ENCODE results near the gene TMA16. TPM values are rescaled to one million over a fixed set of nuclear protein-coding genes. Genes with fewer than 3 reads are reported as not detected.
"Not testable (repeated sequence)": the region's sequence is repeated elsewhere in the genome, so short reads cannot be mapped to it uniquely, and the experiment has no call there.

TMA16 gene
- total RNA-seq (2014; rRNA removed; shearing (Covaris generic)): 56.3 and 67.1 TPM in 2 replicates
- polyA plus RNA-seq (2015; cell fraction: cytosol; rRNA removed): 68.3 and 85.1 TPM in 2 replicates
- 46.5 and 49.0 TPM in 2 replicates for polyA plus RNA-seq (2015; cell fraction: nucleus; rRNA removed)

DNA sequence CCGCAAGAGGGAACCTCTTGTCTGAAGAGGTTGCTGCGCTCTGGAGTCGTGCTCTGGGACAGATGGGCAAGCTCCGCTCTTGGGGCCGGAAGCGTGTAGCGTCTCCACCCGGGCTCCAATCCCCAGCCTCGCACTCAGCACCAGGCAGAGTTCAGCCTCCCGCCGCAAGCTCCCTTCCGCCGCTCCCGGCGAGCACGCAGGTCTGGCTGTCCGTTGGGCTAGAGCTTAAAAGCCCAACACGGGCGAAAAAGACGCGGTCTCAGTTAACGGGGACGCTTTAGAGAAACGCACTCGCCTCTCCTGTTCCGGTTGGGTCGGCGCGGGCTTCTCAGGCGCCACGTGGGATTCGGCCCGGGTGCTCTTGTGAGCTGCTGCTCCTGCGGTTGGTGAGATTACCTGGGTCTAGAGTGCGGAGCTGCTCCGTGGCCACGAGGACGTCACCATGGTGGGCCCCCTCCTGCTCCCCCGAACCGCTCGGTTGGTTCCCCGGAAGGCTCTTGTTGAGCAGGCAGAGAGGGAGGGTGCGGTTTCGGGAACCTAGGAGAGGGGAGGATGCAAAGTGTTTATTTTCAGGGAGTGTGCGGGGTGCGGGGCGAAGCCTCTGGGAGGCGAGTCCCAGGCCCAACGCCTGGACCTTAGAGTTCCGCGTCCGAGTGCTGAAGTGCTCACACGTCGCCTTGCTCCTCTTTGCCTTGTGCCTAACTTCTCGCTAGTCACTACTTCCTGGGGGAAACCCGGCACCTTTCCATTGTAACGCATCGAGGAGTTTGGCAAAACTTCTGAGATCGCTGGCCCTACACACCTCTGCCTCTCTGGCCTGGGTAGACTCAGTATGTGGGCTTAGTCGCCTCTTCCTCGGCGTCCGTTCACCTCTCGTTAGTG is at the start of gene TMA16:
Gene TMA16, plus strand, starts transcription at position 331 of the 882 bp plus-strand sequence. Its CDS starts 112 bp downstream, at position 443.
- DNase-seq (ENCODE audit: low read depth): peak; percentile 95

DNA sequence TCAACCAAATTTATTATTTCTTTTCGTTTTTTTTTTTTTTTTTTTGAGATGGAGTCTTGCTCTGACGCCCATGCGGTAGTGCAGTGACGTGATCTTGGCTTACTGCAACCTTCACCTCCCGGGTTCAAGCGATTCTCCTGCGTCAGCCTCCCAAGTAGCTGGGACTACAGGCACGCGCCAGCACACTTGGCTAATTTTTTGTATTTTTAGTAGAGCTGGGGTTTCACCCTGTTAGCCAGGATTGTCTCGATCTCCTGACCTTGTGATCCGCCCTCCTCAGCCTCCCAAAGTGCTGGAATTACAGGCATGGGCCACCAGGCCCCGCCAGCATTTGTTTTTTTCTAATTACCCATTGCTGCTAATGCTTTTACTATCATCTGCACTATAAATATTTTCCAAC is 47.5 kb upstream of the TMA16 start:
- DNase-seq (ENCODE audit: low read depth): not testable (repeated sequence)

DNA sequence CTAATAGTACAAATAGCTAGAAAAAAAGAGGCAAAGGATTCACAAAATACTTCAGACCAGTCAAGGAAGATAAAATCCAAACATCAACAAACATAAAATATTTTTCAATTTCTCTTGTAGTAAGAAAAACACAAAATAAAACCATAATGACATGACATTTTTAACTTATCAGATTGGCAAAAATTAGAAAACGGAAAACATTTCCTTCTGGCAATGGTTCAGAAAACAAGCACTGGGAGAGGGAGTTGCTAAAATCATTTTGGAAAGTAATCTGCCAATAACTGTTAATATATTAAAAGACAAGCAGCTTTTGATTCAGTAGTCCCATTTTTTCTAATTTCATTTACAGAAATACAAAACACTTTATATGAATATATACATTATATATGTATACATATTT is 47.0 kb upstream of the TMA16 start:
- no peak for DNase-seq (ENCODE audit: low read depth)

DNA sequence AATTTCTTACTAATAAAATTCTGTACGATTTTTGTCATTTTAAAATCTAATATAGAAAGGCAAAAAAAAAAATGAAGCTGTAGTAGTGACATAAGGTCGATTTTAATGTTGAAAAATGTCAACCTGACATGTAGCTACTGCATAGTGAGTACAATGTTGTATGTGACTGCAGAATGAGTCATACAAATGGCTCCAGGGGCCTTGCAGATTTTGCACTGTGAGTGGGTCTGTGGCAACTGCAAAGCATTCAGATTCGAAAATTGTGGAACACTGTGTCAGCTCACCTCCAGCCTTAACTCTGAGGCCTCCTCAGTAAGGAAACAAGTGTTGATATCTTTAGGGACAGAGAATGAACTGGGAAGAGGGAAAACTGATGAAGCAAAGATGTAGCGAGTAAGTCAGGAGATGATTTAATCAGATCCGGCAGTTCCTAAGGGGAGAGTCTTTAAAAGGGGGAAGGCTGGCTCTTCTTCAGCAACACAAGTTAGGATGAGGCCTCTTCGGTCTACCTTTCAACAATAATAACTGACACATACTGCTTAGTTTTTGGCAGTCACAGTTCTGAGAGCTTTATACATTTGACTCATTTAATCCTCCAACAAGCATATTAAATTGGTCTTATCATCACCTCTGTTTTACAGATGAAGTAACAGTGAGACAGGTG is 45.8 kb upstream of the TMA16 start:
- DNase-seq (ENCODE audit: low read depth): peak; percentile 56

DNA sequence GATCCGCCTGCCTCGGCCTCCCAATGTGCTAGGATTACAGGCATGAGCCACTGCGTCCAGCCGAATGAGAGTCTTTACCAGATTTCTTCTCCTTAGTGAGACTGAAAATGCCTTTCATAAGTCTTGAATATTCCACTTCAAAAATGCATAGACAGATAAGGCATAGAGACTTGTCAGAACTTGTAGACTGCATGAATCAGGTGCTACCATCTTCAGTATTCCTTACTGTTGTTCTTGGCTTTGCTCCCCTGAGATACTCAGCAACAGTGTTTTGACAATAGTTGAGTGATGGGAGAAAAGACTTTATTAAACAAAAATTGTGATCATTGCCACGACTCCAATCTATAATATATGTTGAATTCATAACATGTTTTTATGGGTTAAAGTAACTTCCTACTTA is 31.9 kb upstream of the TMA16 start:
- no peak for DNase-seq (ENCODE audit: low read depth)

DNA sequence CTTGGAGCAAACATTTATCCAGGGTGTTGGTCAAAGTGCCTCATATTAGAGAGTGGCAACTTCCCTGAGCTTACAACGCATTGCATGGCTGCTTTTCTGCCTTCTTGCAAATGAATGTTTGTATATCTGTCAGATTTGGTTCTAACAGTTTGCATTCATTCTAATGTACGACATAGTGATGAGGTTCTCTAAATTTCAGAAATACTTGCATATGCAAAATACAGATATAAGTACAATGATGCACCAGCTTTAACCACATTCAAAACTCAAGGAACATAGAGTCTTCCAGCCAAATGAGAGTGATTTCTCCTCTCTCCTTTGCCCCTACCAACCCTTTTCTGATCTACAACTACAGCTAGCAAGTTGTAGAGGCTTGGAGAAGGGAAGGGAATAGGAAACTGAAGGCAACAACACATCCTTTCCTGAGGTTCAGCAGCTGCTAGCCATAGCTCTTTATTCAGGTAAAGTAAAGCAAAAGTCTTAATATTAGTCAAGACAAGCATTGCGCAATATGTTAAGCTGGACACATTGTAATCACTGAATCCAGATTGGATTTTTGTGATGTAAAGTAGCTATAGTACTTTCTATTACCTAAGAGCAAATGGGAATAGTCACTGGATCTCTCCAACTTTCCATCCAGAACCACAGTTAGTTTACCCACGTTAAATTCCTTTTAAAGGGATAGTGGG is 27.3 kb upstream of the TMA16 start:
- no peak for DNase-seq (ENCODE audit: low read depth)

DNA sequence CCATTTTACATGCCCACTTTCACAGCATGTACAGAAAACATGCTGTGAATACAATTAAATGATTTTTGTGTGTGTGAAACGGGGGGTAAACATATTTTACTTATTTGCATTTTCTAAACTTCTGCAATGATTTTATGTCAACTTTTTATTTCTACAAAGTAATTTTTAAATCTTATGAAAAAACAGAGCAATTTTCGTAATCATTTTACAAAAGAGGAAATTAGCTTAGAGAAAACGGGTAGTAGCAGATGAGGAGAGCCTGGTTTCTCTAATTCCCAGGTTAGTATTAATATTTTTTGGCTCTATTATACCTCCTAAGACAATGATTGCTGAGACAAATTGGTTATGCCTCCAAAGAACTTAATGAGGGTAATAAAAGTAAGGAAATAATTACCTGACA is 24.1 kb upstream of the TMA16 start:
- no peak for DNase-seq (ENCODE audit: low read depth)

DNA sequence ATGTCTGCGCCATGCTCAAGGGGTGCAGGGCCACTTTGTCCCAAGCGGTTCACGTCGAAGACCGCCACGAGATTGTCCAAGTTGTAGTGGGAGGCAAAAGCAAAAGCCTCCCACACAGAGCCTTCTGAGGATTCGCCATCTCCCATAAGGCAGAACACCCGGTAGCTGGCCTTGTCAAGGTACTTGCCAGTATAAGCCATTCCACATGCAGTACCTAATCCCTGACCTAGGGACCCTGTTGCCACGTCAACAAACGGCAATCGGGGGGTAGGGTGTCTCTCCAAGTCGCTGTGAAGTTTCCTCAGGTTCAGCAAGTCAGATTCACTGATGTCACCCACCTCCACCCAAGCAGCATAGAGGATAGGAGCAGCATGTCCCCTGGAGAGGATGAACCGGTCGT is 21.4 kb upstream of the TMA16 start:
- DNase-seq (ENCODE audit: low read depth): no peak

DNA sequence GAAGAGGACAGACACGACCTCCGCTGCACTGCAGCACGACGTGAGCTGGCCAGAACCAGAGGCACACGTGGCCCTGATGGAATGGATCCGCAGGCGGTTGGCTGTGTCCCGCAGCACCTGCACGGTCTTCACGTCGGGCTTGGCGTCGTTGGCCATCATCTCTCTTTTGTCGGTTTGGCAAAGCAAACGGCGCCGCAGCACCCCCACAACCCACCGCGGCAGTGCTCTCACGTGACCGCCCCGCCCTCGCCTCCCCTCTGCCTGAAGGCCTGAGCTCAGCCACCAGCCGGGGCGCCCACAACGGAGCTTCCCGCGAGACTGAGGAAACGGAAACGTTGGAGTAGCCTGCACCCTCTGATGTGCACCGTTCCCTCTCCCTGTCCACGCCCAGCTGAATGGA is 20.9 kb upstream of the TMA16 start, which contains the start of gene TKTL2:
Gene TKTL2, minus strand, starts transcription at position 179 of the 400 bp plus-strand sequence. Its CDS starts 20 bp downstream, at position 159.
- no peak for DNase-seq (ENCODE audit: low read depth)

DNA sequence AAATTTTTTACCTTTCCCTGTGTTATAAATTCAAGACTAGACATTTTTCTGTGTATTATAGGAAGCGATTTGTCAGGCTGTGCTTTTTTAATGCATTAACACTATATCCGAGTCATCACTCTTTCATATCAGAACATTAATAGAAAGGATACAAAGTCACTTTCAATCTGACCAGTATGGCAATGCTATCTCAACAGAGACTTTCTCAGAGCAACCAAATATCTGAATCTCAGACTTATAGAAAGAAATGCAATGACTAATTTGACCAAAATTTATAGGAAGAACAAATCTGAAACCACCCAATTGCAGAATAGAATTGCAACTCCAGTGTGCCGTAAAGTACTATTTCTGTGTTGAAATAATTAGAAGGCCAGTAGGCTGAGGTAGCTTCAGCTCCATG is 20.5 kb upstream of the TMA16 start:
- no peak for DNase-seq (ENCODE audit: low read depth)

DNA sequence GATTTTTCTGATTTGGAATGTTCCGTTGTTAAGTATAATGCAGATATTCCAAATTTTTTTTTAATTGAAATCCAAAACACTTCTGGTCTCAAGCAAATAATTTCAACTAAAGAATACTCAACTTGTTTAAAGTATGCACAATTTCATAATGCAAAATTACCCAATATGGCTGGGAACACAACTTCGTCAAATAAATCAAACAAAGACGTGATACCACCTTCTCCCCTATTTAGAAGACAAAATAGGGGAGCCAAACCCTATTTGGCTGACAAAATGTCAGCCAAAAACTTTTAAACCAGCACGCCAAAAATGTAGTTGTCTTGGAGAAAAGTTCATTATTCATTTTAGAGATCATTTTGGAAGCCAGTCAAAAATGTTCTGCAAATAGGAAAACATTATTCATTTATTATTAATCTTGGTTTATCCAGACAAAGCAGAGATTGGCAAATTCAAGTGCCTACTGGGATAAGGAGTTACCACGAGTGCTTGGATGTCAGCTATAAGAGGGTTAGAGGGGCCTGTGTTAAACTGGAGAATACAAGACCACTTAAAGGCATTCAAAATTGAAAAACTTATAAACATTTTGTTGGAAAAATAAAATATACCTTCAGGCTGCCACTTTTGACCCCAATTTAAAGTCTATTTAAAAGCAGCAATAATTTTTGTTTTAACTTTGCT is 17.6 kb upstream of the TMA16 start:
- DNase-seq (ENCODE audit: low read depth): no peak

DNA sequence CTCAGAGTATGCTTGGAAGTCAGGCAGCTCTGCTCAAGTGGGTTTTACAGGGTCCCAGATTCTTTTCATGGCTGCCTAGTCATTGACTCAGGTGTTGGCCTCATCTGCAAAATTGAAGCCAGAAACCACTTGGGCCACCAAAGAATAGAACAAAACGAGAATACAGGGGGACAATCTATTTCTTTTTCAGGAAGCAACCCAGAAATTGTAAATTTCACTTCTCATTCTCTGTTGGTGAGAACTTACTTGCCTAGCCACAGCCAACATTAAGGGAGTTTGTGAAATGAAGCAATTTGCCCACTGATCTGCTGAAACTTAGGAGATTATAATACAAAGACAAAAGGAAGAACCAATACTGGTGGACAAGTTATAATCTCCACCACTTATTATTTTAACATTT is 12.3 kb upstream of the TMA16 start:
- DNase-seq (ENCODE audit: low read depth): no peak

DNA sequence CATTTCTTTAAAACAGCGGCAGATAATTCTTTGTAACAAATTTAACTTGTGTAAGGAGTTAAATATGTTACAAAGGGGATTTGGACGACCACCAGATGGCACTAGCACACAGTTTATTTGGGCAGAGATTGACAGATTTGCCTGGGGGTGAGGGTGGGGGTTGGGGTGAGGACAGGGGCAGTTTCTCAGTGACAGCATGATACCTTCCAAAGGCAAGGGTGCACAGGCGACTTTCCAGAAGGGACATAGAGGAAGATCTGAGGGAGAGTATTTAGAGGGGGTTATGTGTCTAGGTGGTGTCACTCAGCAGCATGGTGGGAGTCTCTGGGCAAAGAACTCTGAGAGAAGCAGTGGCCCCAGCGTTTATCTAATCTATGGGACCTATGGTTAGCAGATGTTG is 9.6 kb upstream of the TMA16 start:
- peak; percentile 15 for DNase-seq (ENCODE audit: low read depth)

DNA sequence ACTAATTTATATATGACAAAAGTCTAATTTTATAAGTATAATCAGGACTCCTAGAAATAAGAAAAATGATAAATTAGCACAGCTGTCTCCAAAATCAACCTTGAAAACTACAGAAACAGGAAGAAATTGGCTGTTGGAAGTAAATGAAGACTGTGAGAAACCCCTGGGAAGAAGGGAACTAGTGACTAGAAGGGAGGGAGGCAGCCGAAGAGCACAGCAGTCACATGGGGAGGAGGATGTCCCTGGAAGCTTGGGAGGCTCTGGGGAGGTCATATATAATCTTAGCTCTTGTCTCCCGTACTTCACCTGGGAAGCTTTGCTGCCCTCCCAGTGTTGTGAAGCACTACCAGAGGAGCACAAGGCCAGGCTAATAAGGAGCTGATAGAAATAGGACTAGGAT is 8.9 kb upstream of the TMA16 start:
- no peak for DNase-seq (ENCODE audit: low read depth)

DNA sequence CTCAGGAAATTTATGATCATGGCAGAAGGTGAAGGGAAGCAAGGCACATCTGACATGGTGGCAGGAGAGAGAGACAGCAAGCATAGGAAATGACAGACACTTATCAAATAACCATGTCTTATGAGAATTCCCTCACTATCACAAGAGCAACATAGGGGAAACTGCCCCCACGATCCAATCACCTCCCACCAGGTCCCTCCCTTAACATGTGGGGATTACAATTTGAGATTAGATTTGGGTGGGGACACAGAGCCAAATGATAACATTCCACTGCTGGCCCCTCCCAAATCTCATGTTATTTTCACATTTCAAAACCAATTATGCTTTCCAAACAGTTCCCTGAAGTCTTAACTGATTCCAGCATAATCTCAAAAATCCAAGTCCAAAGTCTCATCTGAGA is 8.2 kb upstream of the TMA16 start:
- DNase-seq (ENCODE audit: low read depth): no peak

DNA sequence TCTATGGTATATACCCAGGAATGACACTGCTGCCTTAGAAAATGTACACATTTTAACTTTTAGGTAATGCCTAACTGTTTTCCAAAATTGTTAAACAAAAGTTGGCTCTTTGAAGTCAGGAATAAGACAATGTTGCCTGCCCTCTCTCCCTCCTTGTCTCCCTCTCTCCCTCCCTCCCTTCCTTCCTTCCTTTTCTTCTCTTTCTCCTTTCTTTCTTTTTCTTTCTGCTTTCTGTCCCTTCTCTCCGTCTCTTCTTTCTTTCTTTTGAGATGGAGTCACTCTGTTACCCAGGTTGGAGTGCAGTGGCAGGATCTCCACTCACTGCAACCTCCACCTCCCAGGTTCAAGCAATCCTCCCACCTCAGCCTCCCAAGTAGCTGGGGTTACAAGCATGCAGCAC is 4.6 kb upstream of the TMA16 start:
- DNase-seq (ENCODE audit: low read depth): no peak

DNA sequence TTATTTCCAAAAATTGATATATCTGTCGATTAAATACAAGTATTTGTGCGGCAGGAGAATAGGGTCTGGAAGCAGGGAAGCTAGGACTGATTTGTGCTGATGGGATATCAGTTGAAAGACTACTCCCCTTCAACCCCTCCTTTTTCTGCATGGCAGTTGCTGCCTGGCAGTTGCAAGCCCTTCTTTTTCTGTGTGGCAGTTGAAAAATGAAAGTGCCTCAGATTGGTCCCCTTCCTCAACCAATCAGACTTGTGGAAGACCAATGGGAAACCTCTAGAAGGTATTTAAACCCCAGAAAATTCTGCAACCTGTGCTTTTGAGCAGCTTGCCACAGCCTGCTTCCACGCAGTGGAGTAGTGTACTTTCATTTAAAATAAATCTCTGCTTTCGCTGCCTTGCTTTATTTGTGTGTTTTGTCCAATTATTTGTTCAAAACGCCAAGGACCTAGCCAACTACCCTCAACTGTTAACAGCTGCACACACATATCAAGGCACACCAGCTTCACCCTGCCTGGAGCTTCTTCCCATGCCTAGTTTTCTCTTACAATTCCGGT is 1.5 kb upstream of the TMA16 start:
- DNase-seq (ENCODE audit: low read depth): peak; percentile 19

DNA sequence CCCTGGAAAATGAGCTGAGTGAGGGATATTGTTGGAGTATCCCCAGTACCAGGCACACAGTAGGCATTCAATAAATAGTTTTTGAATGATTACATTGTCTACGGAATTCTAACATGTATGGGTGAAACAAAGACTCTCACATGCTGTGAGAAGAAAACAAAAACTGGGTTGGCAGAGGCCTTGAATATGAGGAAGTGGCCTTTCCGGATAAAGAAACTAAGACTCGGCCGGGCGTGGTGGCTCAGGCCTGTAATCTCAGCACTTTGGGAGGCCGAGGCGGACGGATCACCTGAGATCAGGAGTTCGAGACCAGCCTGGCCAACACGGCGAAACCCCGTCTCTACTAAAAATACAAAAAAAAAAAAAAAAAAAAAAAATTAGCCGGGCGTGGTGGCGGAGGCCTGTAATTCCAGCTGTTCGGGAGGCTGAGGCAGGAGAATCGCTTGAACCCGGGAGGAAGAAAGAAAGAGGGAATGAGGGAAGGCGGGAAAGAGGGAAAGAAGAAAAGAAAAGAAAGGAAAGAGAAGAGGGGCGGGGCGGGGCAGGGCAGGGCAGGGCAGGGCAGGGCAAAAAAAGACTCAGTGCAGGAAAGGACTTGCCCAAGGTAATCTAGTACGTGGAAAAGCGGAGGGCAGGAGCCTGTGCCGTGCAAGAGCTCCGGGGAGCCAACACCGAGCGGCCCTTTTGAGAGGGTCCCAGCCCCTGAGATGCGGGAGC is 689 bp upstream of the TMA16 start:
- DNase-seq (ENCODE audit: low read depth): no peak

DNA sequence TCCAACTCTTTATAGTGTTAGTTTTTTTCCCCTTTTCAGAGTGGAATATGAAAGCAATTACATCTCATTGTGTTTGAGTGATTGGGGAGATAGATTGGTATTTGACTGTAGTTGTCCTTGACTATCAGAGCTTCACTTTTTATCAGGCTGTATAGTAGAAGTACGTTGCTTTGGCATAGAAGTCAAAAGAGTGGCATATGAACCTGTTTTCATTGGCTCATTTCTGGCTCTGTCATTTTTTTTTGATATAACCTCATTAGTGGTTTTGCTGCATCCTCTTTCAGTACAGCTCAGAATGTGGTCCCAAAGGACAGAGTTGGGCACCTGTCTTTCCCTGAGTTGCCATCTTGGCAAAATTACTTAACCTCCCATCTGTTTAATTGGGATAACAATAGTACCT is 1.4 kb downstream of the TMA16 start:
- no peak for DNase-seq (ENCODE audit: low read depth)

DNA sequence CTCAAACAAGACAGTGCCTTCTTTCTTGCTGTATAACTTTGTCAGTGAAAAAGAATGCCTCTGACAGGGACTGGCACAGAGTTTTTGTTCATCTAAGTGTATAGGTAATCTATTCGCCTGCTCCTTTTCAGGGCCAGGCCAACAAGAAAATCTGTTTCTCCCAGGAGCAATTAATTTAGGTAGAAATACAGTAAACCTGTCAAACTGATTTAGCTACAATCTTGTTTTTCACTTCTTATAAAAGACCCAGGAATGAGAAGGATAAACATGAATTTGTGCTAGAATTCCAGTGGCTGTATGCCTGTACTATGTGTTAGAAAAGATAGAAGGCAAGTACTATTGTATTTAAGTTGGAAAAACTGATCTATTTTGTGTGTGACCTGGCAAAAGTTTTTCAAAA is 6.1 kb downstream of the TMA16 start:
- DNase-seq (ENCODE audit: low read depth): no peak
